AG09319 (cell line): Measurements from ENCODE around the gene NHP2.

Source experiments
- DNase-seq: peaks from one replicate; pipeline ENCODE4 v3.0.0-alpha.2; 2010; ENCODE audit warnings: low read depth; ENCODE audit errors: extremely low read depth
- CTCF ChIP-seq: IDR thresholded peaks from 2 replicates; pipeline ENCODE4 v1.5.1; 2011; ENCODE audit warnings: low read depth, mild to moderate bottlenecking, inconsistent platforms, low read length, moderate library complexity

NHP2 gene

GRCh38 chr5:178106086-178106485, 47.6 kb downstream of the NHP2 start:
- DNase-seq: no peak
- no peak for TF ChIP-seq CTCF

- no peak for TF ChIP-seq CTCF
- DNase-seq: no peak
These were observed 49.2 kb downstream of the NHP2 start for GRCh38 chr5:178104492-178104891.

GRCh38 chr5:178103612-178104011, 50.1 kb downstream of the NHP2 start:
- no peak for DNase-seq
- TF ChIP-seq CTCF: no peak
